HepG2 (cell line): ENCODE measurements around the gene SUCLA2. TPM values are rescaled to one million over a fixed set of nuclear protein-coding genes. Genes with fewer than 3 reads are reported as not detected.

Source experiments
- ATAC-seq: fragments of 200-7000 bp; cut with Tn5 transposase; 3 replicates; pipeline ENCODE4 v1.9.1; 2020; ENCODE audit warnings: mild to moderate bottlenecking, moderate library complexity
- BruUV-seq: library from RNA; stranded (reverse); fragments of 400-500 nt; replicated peaks from 2 replicates; lab custom pipeline; 2021; lab: Mats Ljungman, UMichigan
- CTCF ChIA-PET: fragments of 300-600 bp; formaldehyde crosslinking; extraction: SDS; loops from one replicate; lab custom pipeline; 2021; ENCODE audit warnings: low total read pairs, inconsistent platforms, low intra/inter-chr PET ratio; lab: Yijun Ruan, JAX
- POLR2A ChIA-PET: fragments of 350-600 bp; sonication (Branson Sonifier 250); formaldehyde crosslinking; loops from one replicate; lab custom pipeline; 2020; ENCODE audit warnings: antibody characterized with exemption, inconsistent platforms; lab: Yijun Ruan, JAX
- DNase-seq: peaks from one replicate; pipeline ENCODE4 v3.0.0-alpha.2; 2015; ENCODE audit warnings: low spot score
- FAIRE-seq: peaks from 3 replicates; lab custom pipeline; 2011; peaks lifted over from hg19 to GRCh38; lab: Jason Lieb, UNC
- H2AFZ ChIP-seq: one replicate; pipeline ENCODE4 v1.6.1; 2011; ENCODE audit warnings: low read length, inconsistent platforms
- H3K27ac ChIP-seq: fragments of 300-600 bp; 3 replicates; pipeline ENCODE4 v1.8.0; 2011; ENCODE audit warnings: mixed run types, mild to moderate bottlenecking, mixed read lengths, low read length, inconsistent platforms; ENCODE audit not compliant: insufficient read depth; ENCODE audit errors: extremely low read length
- H3K27me3 ChIP-seq, 2 experiments: fragments of 200-600 bp in 1 of 2; 2 replicates in 1 of 2; 3 replicates in 1 of 2; pipeline versions ENCODE4 v1.6.0 to v1.8.0; 2011; ENCODE audit warnings: low read length in 2 of 2, mild to moderate bottlenecking in 2 of 2, moderate library complexity in 2 of 2, inconsistent platforms in 1 of 2; ENCODE audit not compliant: insufficient read depth in 2 of 2, control insufficient read depth in 1 of 2
- H3K36me3 ChIP-seq, 2 experiments: fragments of 200-600 bp in 1 of 2; replicated peaks in 1 of 2; 2 replicates in 1 of 2; 3 replicates in 1 of 2; pipeline versions ENCODE4 v1.5.1 to v1.8.0; 2011; ENCODE audit warnings: low read length in 2 of 2, inconsistent platforms in 1 of 2; ENCODE audit not compliant: insufficient read depth in 2 of 2, control insufficient read depth in 1 of 2
- H3K4me1 ChIP-seq: 2 replicates; pipeline ENCODE4 v1.5.1; 2012; ENCODE audit warnings: low read length, inconsistent platforms; ENCODE audit not compliant: insufficient read depth
- H3K4me2 ChIP-seq: 2 replicates; pipeline ENCODE4 v1.6.0; 2011; ENCODE audit warnings: low read depth, low read length, inconsistent platforms
- H3K4me3 ChIP-seq, 3 experiments: fragments of 200-600 bp in 1 of 3; sonication (generic), shearing (Covaris generic) in 1 of 3; replicated peaks in 1 of 3; 2 replicates each; pipeline ENCODE4 v1.5.1; 2011 to 2016; ENCODE audit warnings: low read length in 3 of 3, inconsistent platforms in 2 of 3, low read depth in 2 of 3, mild to moderate bottlenecking in 2 of 3, control low read depth in 1 of 3, mixed read lengths in 1 of 3; ENCODE audit not compliant: insufficient read depth in 1 of 3
- H3K79me2 ChIP-seq: one replicate; pipeline ENCODE4 v1.6.1; 2011; ENCODE audit warnings: low read length, inconsistent platforms; ENCODE audit not compliant: insufficient read depth
- H3K9ac ChIP-seq: 2 replicates; pipeline ENCODE4 v1.6.0; 2011; ENCODE audit warnings: mild to moderate bottlenecking, low read depth, low read length, inconsistent platforms; ENCODE audit not compliant: insufficient read depth
- H3K9me3 ChIP-seq: 2 replicates; pipeline ENCODE4 v1.5.1; 2012; ENCODE audit warnings: mild to moderate bottlenecking, low read length
- H4K20me1 ChIP-seq: 2 replicates; pipeline ENCODE4 v1.6.0; 2011; ENCODE audit warnings: inconsistent platforms, mild to moderate bottlenecking, low read length, moderate library complexity; ENCODE audit not compliant: insufficient read depth
- AKAP8 ChIP-seq: sonication (generic); formaldehyde crosslinking; IDR thresholded peaks from 2 replicates; pipeline ENCODE4 v1.5.1; 2020; ENCODE audit warnings: mild to moderate bottlenecking, missing genetic modification reagents
- ATF7 ChIP-seq, 2 experiments: fragments of 450-650 bp in 1 of 2; sonication (generic) in 1 of 2; formaldehyde crosslinking in 1 of 2; IDR thresholded peaks; 2 replicates each; pipeline versions ENCODE4 v1.4.0 to v1.6.1; 2016 to 2020; ENCODE audit warnings: antibody characterized with exemption in 1 of 2, mild to moderate bottlenecking in 1 of 2, missing genetic modification reagents in 1 of 2
- IRF2 ChIP-seq: IDR thresholded peaks from 2 replicates; pipeline ENCODE4 v1.6.1; 2018; ENCODE audit warnings: missing genetic modification reagents, missing compliant biosample characterization
- KDM4B ChIP-seq: sonication (generic); formaldehyde crosslinking; IDR thresholded peaks from 2 replicates; pipeline ENCODE4 v1.4.0; 2020; ENCODE audit warnings: missing genetic modification reagents
- MAFF ChIP-seq: IDR thresholded peaks from 2 replicates; pipeline ENCODE4 v1.6.1; 2011; ENCODE audit warnings: low read depth, low read length, improper control_type of control experiment
- MAFK ChIP-seq, 2 experiments: IDR thresholded peaks in 1 of 2; conservative IDR thresholded peaks in 1 of 2; 2 replicates each; pipeline ENCODE4 v1.6.1; 2011; ENCODE audit warnings: improper control_type of control experiment in 2 of 2, low read length in 2 of 2
- NFE2L1 ChIP-seq: sonication (generic); formaldehyde crosslinking; IDR thresholded peaks from 2 replicates; pipeline ENCODE4 v1.4.0; 2020; ENCODE audit warnings: missing genetic modification reagents, mild to moderate bottlenecking, borderline replicate concordance
- RELA ChIP-seq: sonication (generic); formaldehyde crosslinking; IDR thresholded peaks from 2 replicates; pipeline ENCODE4 v1.4.0; 2020; ENCODE audit warnings: missing genetic modification reagents
- TARDBP ChIP-seq: sonication (generic); formaldehyde crosslinking; IDR thresholded peaks from 2 replicates; pipeline ENCODE4 v1.8.0; 2022; ENCODE audit warnings: mild to moderate bottlenecking, missing genetic modification reagents
- TCF7L2 ChIP-seq: IDR thresholded peaks from 2 replicates; pipeline ENCODE4 v1.6.1; 2011; ENCODE audit warnings: mild to moderate bottlenecking, low read depth, low read length, moderate library complexity
- ZBTB44 ChIP-seq: sonication (generic); formaldehyde crosslinking; IDR thresholded peaks from 2 replicates; pipeline ENCODE4 v1.4.0; 2020; ENCODE audit warnings: missing genetic modification reagents
- ZNF800 ChIP-seq: sonication (generic); formaldehyde crosslinking; IDR thresholded peaks from 2 replicates; pipeline ENCODE4 v1.4.0; 2020; ENCODE audit warnings: missing genetic modification reagents
- ZSCAN21 ChIP-seq: sonication (generic); formaldehyde crosslinking; IDR thresholded peaks from 2 replicates; pipeline ENCODE4 v1.8.0; 2022; ENCODE audit warnings: mild to moderate bottlenecking, missing genetic modification reagents, moderate library complexity, borderline replicate concordance
- WGBS: methylation state at CpG from one replicate; pipeline ENCODE4 v1.1.6; 2017; ENCODE audit warnings: low lambda C conversion rate; 5-methylcytosine and 5-hydroxymethylcytosine counted together
- in situ Hi-C: cut with HindIII; loops from 2 replicates; pipeline ENCODE4 v1.10.0; 2017; ENCODE audit warnings: low pct_unique_long_range_greater_than_20kb; ENCODE audit not compliant: extremely low pct_ligation_motif_present
- intact Hi-C: fragments of 100-400 bp; cut with micrococcal nuclease; formaldehyde crosslinking; loops from one replicate; pipeline ENCODE4 v1.10.0; 2022; ENCODE audit not compliant: unreplicated experiment
- polyA plus RNA-seq, 8 experiments: library from polyadenylated mRNA; depleted of rRNA in 3 of 8; stranded (reverse) in 7 of 8; unstranded in 1 of 8; fragments of >200 nt; fragmentation: Illumina TruSeq in 4 of 8; extraction: Trizol in 4 of 8; gene quantifications; 2 replicates each; pipeline versions ENCODE4 v1.2.1 to v1.2.3, GENCODE V29; 2011 to 2016; ENCODE audit warnings: low read depth in 4 of 8, missing spikeins in 1 of 8, mixed read lengths in 1 of 8; ENCODE audit not compliant: insufficient read depth in 1 of 8
- total RNA-seq, 5 experiments: library from RNA; depleted of rRNA; stranded (reverse); fragments of >200 nt; fragmentation: Illumina TruSeq; extraction: Trizol; gene quantifications; 2 replicates each; pipeline ENCODE4 v1.2.3, GENCODE V29; 2016; ENCODE audit warnings: low read depth in 1 of 5

The SUCLA2 gene
- total and polyA plus RNA-seq, 2 of the 13 experiments (the other 11 are each of a cell fraction or from before 2014, with no cell fraction given), result 28.4 to 77.1 TPM

GRCh38 chr13:48006396-48006795, 5.3 kb upstream of the SUCLA2 start:
- Histone ChIP-seq H3K4me2 (no peak overlapping the region), H3K9ac (no peak overlapping the region), H3K4me3 (no peak overlapping the region), H3K27me3 (no peaks in the 10 kb centered on the region), H3K4me1 (peaks cover 24% of the 10 kb centered on the region), H3K27ac (no peak overlapping the region), H2AFZ (no peak overlapping the region), H3K9me3 (no peaks in the 10 kb centered on the region), H4K20me1 (no peaks in the 10 kb centered on the region), H3K79me2 (no peaks in the 10 kb centered on the region), H3K36me3 (no peaks in the 10 kb centered on the region)
- in situ Hi-C loops (no loop called here), intact Hi-C loops (no loop called here)
- CTCF ChIA-PET, result no interaction called here
- POLR2A ChIA-PET, result no interaction called here
- no TSS peak for BruUV-seq
- ATAC-seq (no peak), FAIRE-seq (no peak), DNase-seq (no peak)
- TF ChIP-seq ZSCAN21, result no peak
- no peak for TF ChIP-seq RELA (CRISPR knock-in tag)
- no peak for TF ChIP-seq ZBTB44 (CRISPR knock-in tag)
- TF ChIP-seq NFE2L1 (CRISPR knock-in tag), result no peak
- peak; percentile 86 to 90 for TF ChIP-seq MAFK (conservative IDR thresholded peaks at IDR 0.05 in 1 of 2, IDR thresholded peaks at IDR 0.05 in 1 of 2; ENCODE audit: low read length in 2 of 2)
- no peak for TF ChIP-seq ATF7 (IDR thresholded peaks at IDR 0.05)
- no peak for TF ChIP-seq ATF7 (CRISPR knock-in tag; IDR thresholded peaks at IDR 0.05)
- TF ChIP-seq TARDBP (CRISPR knock-in tag), result no peak
- no peak for TF ChIP-seq AKAP8 (CRISPR knock-in tag)
- TF ChIP-seq KDM4B (CRISPR knock-in tag), result no peak
- peak; percentile 79 for TF ChIP-seq MAFF
- no peak for TF ChIP-seq TCF7L2
- no peak for TF ChIP-seq IRF2
- no peak for TF ChIP-seq ZNF800
- WGBS, result 100% methylated on average over 1 of the region's 1 CpG
